B cell (primary cell): Measurements from ENCODE around the gene TMEM143. TPM values are rescaled to one million over a fixed set of nuclear protein-coding genes. Genes with fewer than 3 reads are reported as not detected.

Experiments used
- ATAC-seq: fragments of 200-7000 bp; cut with Tn5 transposase; one replicate; pipeline ENCODE4 v1.10.0; 2021; ENCODE audit warnings: low read depth, mild to moderate bottlenecking, moderate number of reproducible peaks, moderate library complexity
- CTCF ChIA-PET: fragments of 350-600 bp; sonication (Branson Sonifier 250); formaldehyde crosslinking; loops from one replicate; lab custom pipeline; 2021; ENCODE audit warnings: antibody characterized with exemption, inconsistent platforms; lab: Charles Lee
- POLR2A ChIA-PET: fragments of 350-600 bp; sonication (Branson Sonifier 250); formaldehyde crosslinking; loops from one replicate; lab custom pipeline; 2021; ENCODE audit warnings: antibody characterized with exemption; lab: Charles Lee
- DNase-seq: peaks from one replicate; pipeline ENCODE4 v3.0.0; 2013
- H2AFZ ChIP-seq: 2 replicates; pipeline ENCODE4 v1.6.1; 2012; ENCODE audit warnings: mild to moderate bottlenecking, low read depth, low read length; ENCODE audit not compliant: insufficient read depth, poor library complexity, severe bottlenecking
- H3K27ac ChIP-seq, 2 donors: 1 replicate in 1 of 2; 2 replicates in 1 of 2; pipeline ENCODE4 v1.5.1; 2012 to 2013; ENCODE audit warnings: low read length in 2 of 2, mild to moderate bottlenecking in 2 of 2, moderate library complexity in 1 of 2
- H3K27me3 ChIP-seq, 4 experiments: fragments of 200-600 bp in 1 of 4; sonication (generic) in 1 of 4; replicated peaks in 1 of 4; 1 replicate in 2 of 4; 2 replicates in 2 of 4; pipeline versions ENCODE4 v1.6.1 to v1.7.0; 2013 to 2016; ENCODE audit warnings: low read length in 3 of 4, mild to moderate bottlenecking in 2 of 4, mixed read lengths in 1 of 4, moderate library complexity in 1 of 4; ENCODE audit not compliant: insufficient read depth in 4 of 4, control insufficient read depth in 3 of 4; ENCODE audit errors: control extremely low read depth in 1 of 4
- H3K36me3 ChIP-seq, 2 experiments: replicated peaks in 1 of 2; 1 replicate in 1 of 2; 2 replicates in 1 of 2; pipeline versions ENCODE4 v1.6.1 to v1.7.1; 2013; ENCODE audit warnings: low read length in 1 of 2; ENCODE audit not compliant: insufficient read depth in 2 of 2, control insufficient read depth in 1 of 2; ENCODE audit errors: control extremely low read depth in 1 of 2, extremely low read depth in 1 of 2
- H3K4me1 ChIP-seq, 2 donors: fragments of 200-600 bp in 1 of 2; sonication (generic) in 1 of 2; 1 replicate in 1 of 2; 2 replicates in 1 of 2; pipeline versions ENCODE4 v1.5.1 to v1.6.1; 2013 to 2017; ENCODE audit warnings: low read length in 2 of 2; ENCODE audit not compliant: control insufficient read depth in 2 of 2, insufficient read depth in 2 of 2
- H3K4me2 ChIP-seq: replicated peaks from 2 replicates; pipeline ENCODE3; 2012; ENCODE audit warnings: mild to moderate bottlenecking, low read depth, low read length; ENCODE audit not compliant: poor library complexity, severe bottlenecking
- H3K4me3 ChIP-seq, 5 experiments: fragments of 200-600 bp in 1 of 5; sonication (generic) in 1 of 5; 1 replicate in 3 of 5; 2 replicates in 2 of 5; pipeline versions ENCODE4 v1.5.1 to v1.7.0; 2011 to 2016; ENCODE audit warnings: low read length in 4 of 5, mild to moderate bottlenecking in 4 of 5, low read depth in 2 of 5, control low read depth in 1 of 5, moderate library complexity in 1 of 5; ENCODE audit not compliant: insufficient read depth in 1 of 5; ENCODE audit errors: control extremely low read depth in 1 of 5, extremely low read depth in 1 of 5
- H3K79me2 ChIP-seq: fragments of 200-600 bp; sonication (generic); one replicate; pipeline ENCODE4 v1.6.0; 2016; ENCODE audit warnings: low read length; ENCODE audit not compliant: control insufficient read depth, insufficient read depth
- H3K9ac ChIP-seq: fragments of 200-600 bp; sonication (generic); 2 replicates; pipeline ENCODE4 v1.6.1; 2017; ENCODE audit warnings: mild to moderate bottlenecking, low read length, moderate library complexity
- H3K9me3 ChIP-seq, 3 donors: one replicate each; pipeline versions ENCODE4 v1.6.1 to v1.7.1; 2013; ENCODE audit warnings: low read length in 2 of 3; ENCODE audit not compliant: control insufficient read depth in 2 of 3, insufficient read depth in 1 of 3; ENCODE audit errors: control extremely low read depth in 1 of 3
- H4K20me1 ChIP-seq: 2 replicates; pipeline ENCODE4 v1.6.0; 2012; ENCODE audit warnings: mild to moderate bottlenecking, low read length; ENCODE audit not compliant: insufficient read depth, control insufficient read depth, poor library complexity, severe bottlenecking
- H3K27ac Mint-ChIP-seq: one replicate; pipeline ENCODE4 v1.8.0; 2021; ENCODE audit warnings: mixed read lengths
- H3K27me3 Mint-ChIP-seq: one replicate; pipeline ENCODE4 v1.8.0; 2021; ENCODE audit warnings: mixed read lengths
- H3K4me1 Mint-ChIP-seq: one replicate; pipeline ENCODE4 v1.8.0; 2021; ENCODE audit warnings: mixed read lengths
- H3K4me3 Mint-ChIP-seq: one replicate; pipeline ENCODE4 v1.8.0; 2021; ENCODE audit warnings: mixed read lengths
- H3K9me3 Mint-ChIP-seq: one replicate; pipeline ENCODE4 v1.8.0; 2022; ENCODE audit warnings: mixed read lengths; ENCODE audit not compliant: insufficient read depth
- EZH2 ChIP-seq: IDR thresholded peaks from 2 replicates; pipeline ENCODE4 v1.6.1; 2012; ENCODE audit warnings: borderline replicate concordance, low read depth, mild to moderate bottlenecking, moderate library complexity, low read length; ENCODE audit not compliant: insufficient read depth, poor library complexity, severe bottlenecking
- WGBS: methylation state at CpG from one replicate; pipeline ENCODE4 v1.1.5; 2013; ENCODE audit warnings: missing lambda C conversion rate; ENCODE audit not compliant: insufficient coverage; 5-methylcytosine and 5-hydroxymethylcytosine counted together
- intact Hi-C: fragments of 100-400 bp; cut with micrococcal nuclease; formaldehyde crosslinking; loops from one replicate; pipeline ENCODE4 v1.10.0; 2022
- polyA plus RNA-seq: library from polyadenylated mRNA; depleted of rRNA; stranded (reverse); fragments of >200 nt; gene quantifications from 2 replicates; pipeline ENCODE4 v1.2.3, GENCODE V29; 2012
- total RNA-seq, 2 donors: library from RNA; stranded (reverse); fragments of 120-200 nt in 1 of 2; gene quantifications; 1 replicate in 1 of 2; 2 replicates in 1 of 2; pipeline versions ENCODE4 v1.2.3 to v1.2.4, GENCODE V29; 2013 to 2022
- TF ChIP-seq, protein P1 (sequence below): fragments of 200-600 bp; IDR thresholded peaks from one replicate; pipeline ENCODE4 v1.8.0; 2022; ENCODE audit warnings: antibody characterized with exemption, mild to moderate bottlenecking

The TMEM143 gene
- total and polyA plus RNA-seq, 2 donors (not counting 1 experiment from before 2014, with no cell fraction given): 30.0 to 34.3 TPM

DNA sequence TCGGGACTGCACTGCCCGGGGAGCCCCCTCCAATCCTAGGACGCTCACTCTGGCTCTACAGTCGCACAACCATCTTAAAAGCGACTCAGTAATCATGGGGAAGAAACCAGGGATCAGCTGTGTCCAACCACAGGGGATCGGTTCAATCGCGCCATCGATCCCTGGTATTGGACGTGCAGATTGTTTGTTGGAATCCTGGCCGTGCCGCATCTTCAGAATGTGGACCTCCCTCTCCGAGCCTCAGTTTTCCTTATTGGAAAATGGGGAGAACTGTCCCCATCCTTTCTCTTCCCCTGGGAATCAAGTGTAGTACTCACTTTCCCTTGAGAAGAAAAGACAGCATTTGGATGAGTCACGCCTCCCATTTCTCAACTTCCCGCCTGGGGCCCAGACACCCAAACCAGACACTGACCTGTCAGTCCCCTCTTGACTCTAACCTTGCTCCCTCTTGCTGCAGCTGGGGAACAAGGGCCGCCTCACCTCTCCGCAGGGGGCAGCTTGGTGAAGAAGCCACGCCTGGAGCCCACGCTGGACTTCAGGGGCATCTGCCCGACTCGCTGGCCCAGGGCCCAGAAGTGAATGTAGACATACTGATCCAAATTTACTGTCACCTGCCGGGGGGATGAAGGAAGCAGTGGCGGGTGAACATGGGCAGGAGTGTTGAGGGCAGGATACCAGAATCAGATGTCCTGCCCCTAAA is 20.7 kb downstream of the TMEM143 start:
- 95% methylated on average over 20 of the region's 23 CpGs for WGBS
- TF ChIP-seq, protein P1, sequence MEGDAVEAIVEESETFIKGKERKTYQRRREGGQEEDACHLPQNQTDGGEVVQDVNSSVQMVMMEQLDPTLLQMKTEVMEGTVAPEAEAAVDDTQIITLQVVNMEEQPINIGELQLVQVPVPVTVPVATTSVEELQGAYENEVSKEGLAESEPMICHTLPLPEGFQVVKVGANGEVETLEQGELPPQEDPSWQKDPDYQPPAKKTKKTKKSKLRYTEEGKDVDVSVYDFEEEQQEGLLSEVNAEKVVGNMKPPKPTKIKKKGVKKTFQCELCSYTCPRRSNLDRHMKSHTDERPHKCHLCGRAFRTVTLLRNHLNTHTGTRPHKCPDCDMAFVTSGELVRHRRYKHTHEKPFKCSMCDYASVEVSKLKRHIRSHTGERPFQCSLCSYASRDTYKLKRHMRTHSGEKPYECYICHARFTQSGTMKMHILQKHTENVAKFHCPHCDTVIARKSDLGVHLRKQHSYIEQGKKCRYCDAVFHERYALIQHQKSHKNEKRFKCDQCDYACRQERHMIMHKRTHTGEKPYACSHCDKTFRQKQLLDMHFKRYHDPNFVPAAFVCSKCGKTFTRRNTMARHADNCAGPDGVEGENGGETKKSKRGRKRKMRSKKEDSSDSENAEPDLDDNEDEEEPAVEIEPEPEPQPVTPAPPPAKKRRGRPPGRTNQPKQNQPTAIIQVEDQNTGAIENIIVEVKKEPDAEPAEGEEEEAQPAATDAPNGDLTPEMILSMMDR: no peak
- no peak for TF ChIP-seq EZH2
- no peaks in the 10 kb centered on the region for H3K79me2 ChIP-seq
- no peaks in the 10 kb centered on the region for H3K9me3 ChIP-seq
- H3K4me2 ChIP-seq: no peak overlapping the region
- intact Hi-C loops: no loop called here
- DNase-seq (no peak), ATAC-seq (no peak)
- H3K4me1 Mint-ChIP-seq: no peaks in the 10 kb centered on the region
- H3K4me3 ChIP-seq: no peak overlapping the region
- H3K27me3 Mint-ChIP-seq: no peaks in the 10 kb centered on the region
- H3K27ac ChIP-seq: no peak overlapping the region
- H3K4me1 ChIP-seq: no peaks in the 10 kb centered on the region
- CTCF ChIA-PET: no interaction called here
- H3K9me3 Mint-ChIP-seq: no peaks in the 10 kb centered on the region
- POLR2A ChIA-PET: no interaction called here
- no peak overlapping the region for H3K4me3 Mint-ChIP-seq
- no peaks in the 10 kb centered on the region for H3K27me3 ChIP-seq
- H3K9ac ChIP-seq: no peak overlapping the region
- no peak overlapping the region for H3K27ac Mint-ChIP-seq
- no peak overlapping the region for H2AFZ ChIP-seq
- H3K36me3 ChIP-seq: peaks cover 0 to 9% of the 10 kb centered on the region in 2 experiments
- no peaks in the 10 kb centered on the region for H4K20me1 ChIP-seq

DNA sequence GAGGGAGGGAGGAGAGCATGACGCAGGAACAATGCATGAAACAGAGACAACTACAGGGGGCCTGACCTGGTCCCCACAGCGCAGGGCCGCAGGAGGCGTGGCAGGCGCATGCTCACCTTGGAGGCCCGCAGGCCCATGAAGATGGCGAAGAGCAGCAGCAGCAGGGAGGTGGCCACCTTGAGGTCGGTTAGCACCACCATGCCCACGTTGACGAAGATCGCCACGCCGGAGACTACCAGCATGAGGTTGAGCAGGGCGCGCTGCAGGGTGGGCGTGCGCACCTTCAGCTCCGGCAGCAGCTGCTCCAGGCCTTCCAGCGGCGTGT is 21.4 kb downstream of the TMEM143 start:
- Histone ChIP-seq H3K27ac (no peak overlapping the region), H3K9ac (no peak overlapping the region), H3K4me3 (no peak overlapping the region), H3K36me3 (peaks cover 0 to 9% of the 10 kb centered on the region in 2 experiments), H4K20me1 (no peaks in the 10 kb centered on the region), H3K79me2 (no peaks in the 10 kb centered on the region), H3K4me1 (no peaks in the 10 kb centered on the region), H3K9me3 (no peaks in the 10 kb centered on the region), H3K4me2 (no peak overlapping the region), H2AFZ (no peak overlapping the region), H3K27me3 (no peaks in the 10 kb centered on the region)
- ATAC-seq: no peak
- no peaks in the 10 kb centered on the region for H3K4me1 Mint-ChIP-seq
- H3K9me3 Mint-ChIP-seq: no peaks in the 10 kb centered on the region
- WGBS: 95% methylated on average over 20 of the region's 20 CpGs
- H3K4me3 Mint-ChIP-seq: no peak overlapping the region
- H3K27ac Mint-ChIP-seq: no peak overlapping the region
- intact Hi-C loops: no loop called here
- no peak for DNase-seq
- ChIA-PET CTCF (no interaction called here), POLR2A (no interaction called here)
- TF ChIP-seq, protein P1: no peak
- TF ChIP-seq EZH2: no peak
- H3K27me3 Mint-ChIP-seq: no peaks in the 10 kb centered on the region
